G401.6 (cell line): ENCODE results near the gene ELSPBP1.
"Not testable (repeated sequence)": the region's sequence is repeated elsewhere in the genome, so short reads cannot be mapped to it uniquely, and the experiment has no call there.

ENCODE experiments used
- FAIRE-seq: peaks from 2 replicates; lab custom pipeline; 2012; peaks lifted over from hg19 to GRCh38; lab: Jason Lieb, UNC

Gene ELSPBP1

DNA sequence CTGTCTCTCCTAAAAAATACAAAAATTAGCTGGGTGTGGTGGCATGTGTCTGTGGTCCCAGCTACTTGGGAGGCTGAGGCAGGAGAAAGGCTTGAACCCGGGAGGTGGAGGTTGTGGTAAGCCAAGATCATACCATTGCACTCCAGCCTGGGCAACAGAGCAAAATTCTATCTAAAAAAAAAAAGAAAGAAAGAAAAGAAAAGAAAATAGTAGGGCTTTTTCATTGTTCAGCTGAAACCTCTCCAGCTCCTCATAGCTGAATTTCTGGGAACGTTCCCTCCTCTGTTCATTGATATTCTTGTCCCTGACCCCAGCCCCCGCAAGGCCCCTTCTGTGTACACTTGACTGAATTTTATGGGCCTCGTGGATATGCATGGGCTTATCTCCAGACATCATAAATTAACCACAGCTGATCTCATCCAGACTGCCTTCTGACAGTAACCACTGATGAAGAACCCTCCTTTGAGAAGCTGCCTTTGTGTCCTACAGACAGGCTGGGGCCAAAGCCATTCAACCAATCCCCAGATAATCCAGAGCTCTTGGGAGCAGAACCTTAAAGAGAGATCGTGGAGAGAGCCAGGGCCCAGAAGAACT lies at the start of gene ELSPBP1:
Gene ELSPBP1, plus strand, starts transcription at position 424 of the 594 bp plus-strand sequence. CDS start 14,036 bp downstream, outside the sequence.
- FAIRE-seq: no peak

GRCh38 chr19:47949852-47950521 lies 44.4 kb upstream of the ELSPBP1 start:
- FAIRE-seq: not testable (repeated sequence)

DNA sequence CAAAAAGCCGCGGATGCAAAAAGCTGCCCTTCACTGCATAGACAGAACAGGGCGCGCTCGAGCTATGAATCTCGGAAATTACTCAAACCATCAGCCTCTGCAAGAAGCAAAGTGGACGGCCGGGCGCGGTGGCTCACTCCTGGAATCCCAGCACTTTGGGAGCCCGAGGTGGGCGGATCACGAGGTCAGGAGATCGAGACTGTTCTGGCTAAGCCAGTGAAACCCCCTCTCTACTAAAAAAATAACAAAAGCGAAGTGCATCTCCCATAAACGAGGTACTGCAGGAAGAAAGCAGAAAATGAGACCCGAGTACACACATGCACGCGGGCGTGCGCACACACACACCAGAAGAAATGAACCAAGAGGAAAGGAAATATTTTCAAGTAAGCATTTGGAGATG lies 42.3 kb upstream of the ELSPBP1 start:
- FAIRE-seq: not testable (repeated sequence)

DNA sequence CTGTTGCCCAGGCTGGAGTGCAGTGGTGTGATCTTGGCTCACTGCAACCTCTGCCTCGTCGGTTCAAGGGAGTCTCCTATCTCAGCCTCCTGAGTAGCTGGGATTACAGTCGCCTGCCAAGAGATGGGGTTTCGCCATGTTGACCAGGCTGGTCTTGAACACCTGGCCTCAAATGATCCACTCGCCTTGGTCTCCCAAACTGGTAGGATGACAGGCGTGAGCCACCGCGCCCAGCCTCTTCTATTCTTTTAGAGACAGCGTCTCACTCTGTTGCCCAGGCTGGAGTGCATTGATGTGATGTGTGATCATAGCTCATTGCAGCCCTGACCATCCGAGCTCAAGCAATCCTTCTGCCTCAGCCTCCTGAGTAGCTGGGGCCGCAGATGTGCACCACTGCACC lies 38.5 kb upstream of the ELSPBP1 start:
- FAIRE-seq: not testable (repeated sequence)

DNA sequence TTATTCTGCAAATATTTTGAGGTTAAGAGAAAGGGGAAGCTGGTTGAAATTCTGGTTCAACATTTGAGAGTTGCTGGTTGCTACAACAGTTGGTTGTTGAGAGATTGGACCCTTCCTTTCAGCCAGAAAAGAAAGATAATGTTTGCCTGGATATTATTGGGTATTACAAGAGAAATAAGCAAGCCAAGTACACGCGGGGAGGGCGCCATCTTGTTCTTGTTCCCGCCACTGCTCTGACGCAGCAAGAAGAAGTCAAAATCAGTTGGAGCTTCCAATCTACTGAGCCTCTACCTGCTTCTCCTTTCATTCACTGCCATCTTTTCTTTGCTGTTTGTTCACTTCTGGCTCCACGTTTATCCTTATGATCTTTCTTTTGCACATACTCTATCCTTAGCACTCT lies 20.9 kb upstream of the ELSPBP1 start:
- FAIRE-seq: no peak

DNA sequence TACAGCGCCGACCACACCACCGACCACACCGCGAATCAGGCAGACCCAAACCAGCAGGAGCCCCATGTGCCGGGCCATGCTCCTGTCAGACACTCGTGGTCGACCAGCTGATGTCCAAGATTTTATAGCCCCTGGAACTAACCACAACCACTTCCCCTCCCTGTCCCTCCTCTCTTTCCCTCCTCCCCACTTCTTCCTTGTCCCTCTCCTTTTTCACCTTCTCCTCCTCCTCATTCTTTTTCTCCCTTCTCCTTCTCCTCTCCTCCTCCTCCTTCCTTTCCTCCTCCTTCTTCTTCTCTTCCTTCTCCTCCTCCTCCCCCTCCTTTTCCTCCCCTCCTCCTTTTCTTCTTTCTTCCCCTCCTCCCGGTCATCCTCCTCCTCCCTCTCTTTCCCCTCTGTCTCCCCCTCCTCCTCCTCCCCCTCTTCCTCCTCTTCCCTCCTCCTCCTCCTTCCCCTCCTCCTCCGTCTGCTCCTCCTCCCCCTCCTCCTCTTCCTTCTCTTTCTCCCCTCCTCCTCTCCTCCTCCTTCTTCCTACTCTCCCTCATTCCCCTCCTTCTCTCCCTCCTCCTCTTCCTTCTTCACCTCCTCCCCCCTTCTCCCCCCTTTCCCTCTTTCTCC lies 3.1 kb upstream of the ELSPBP1 start:
- FAIRE-seq: no peak

DNA sequence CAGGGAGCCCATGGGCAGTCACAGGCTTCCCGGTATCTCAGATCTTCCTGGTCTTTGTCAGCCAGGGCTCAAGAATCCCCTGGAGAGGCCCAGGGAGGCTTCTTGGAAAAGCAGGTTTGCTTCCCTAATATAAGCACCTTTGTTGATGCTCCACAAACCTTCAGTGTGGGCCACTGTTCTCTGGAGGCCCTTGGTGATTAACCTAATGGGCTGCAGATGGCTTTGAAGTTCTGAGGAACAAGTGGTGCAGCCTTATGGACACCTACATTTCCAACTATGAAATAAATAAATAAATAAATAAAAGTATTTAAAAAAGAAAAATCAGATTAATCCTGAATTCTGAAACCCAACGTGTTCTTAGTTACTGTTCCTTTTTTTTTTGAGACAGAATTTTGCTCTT lies 2.4 kb upstream of the ELSPBP1 start, which contains the start of gene BSPH1:
Gene BSPH1, minus strand, starts transcription at position 101 of the 400 bp plus-strand sequence. Its CDS starts 89 bp downstream, at position 12.
- FAIRE-seq: no peak

DNA sequence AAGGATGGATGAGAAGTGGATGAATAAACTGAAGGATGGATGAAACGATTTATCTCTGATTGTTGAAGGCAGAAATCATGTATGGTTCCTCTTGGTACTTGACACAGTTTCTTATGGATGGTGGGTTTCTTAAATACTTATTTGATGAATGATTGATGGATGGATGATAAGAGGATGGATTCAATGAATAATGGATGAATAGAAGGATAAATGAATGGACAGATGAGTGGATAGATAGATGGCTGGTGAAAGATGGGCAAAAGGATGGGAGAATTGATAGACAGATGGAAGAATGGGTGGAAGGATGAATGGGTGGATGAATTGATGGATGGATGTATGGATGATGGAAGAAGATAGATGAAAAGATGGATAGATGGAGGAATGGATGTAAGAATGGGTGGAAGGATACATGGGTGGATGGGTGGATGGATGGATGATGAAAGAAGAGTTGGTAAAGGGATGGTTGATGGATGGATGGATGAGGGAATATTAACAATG lies 1.8 kb downstream of the ELSPBP1 start:
- FAIRE-seq: no peak

GRCh38 chr19:47998800-47999199 lies 4.4 kb downstream of the ELSPBP1 start:
- FAIRE-seq: no peak

DNA sequence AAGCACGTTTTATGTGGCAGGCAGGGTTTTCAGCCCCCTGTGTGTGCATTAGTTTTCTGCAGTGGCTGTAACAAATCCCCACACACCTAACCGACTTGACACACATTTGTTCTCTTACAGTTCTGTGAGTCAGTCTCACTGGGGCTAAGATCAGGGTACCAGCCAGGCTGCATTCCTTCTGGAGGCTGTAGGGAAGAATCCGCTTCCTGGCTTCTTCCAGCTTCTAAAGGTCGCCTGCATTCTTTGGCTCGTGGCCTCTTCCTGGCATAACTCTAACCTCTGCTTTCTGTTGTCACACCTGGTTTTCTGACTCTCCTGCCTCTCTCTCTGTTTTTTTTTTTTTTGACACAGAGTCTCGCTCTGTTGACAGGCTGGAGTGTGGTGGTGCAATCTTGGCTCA lies 6.4 kb downstream of the ELSPBP1 start:
- no peak for FAIRE-seq

GRCh38 chr19:48004236-48004635 lies 9.8 kb downstream of the ELSPBP1 start:
- FAIRE-seq: no peak

DNA sequence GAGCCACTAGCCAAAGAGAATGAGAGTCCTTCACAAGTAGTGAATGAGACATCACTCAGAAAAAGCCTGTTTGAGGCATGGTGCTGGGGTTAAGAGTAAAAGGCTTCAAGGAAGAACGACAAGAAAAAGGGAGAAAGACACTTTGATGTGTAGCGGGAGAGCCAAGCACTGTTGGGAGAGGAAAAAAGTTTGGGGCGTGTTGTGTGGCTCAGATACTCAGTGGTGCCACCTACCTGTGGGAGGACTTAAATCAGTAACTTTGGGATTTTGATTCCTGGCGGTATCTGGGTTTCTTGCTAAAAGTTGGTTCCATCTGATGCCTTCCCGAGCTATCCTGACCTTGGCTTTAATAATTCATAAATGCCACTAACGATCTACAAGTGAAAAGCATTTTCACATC lies 12.3 kb downstream of the ELSPBP1 start:
- FAIRE-seq: no peak

DNA sequence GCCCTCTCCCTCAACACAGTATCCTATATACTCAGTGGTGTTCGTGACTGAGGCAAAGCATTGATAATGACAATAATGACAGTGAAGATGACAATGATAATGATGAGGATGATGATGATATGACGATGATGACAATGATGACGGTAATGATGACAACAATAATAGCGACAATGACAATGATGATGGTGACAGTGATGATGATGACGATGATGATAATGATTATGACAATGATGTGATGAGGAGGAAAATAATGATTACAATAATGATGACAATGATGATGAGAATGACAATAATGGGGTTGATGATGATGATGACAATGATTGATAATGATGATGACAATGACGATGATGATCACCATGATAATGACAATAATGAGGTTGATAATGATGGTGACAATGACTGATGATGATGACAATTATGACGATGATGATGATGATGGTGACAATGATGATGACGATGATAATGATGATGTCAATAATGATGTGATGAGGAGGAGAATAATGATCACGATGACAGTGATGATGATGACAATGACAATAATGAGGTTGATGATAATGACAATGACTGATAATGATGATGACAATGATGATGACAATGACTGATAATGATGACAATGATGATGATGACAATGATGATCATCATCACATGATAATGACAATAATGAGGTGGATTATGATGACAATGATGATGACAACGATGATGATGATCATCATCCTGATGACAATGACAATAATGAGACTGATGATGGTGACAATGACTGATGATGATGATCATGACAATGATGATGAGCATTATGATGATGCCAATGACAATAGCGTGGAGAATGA lies 16.7 kb downstream of the ELSPBP1 start:
- FAIRE-seq: no peak

GRCh38 chr19:48020686-48021085 lies 26.3 kb downstream of the ELSPBP1 start:
- no peak for FAIRE-seq

GRCh38 chr19:48023011-48023410 lies 28.6 kb downstream of the ELSPBP1 start:
- FAIRE-seq: no peak

GRCh38 chr19:48023518-48023917 lies 29.1 kb downstream of the ELSPBP1 start:
- FAIRE-seq: no peak

DNA sequence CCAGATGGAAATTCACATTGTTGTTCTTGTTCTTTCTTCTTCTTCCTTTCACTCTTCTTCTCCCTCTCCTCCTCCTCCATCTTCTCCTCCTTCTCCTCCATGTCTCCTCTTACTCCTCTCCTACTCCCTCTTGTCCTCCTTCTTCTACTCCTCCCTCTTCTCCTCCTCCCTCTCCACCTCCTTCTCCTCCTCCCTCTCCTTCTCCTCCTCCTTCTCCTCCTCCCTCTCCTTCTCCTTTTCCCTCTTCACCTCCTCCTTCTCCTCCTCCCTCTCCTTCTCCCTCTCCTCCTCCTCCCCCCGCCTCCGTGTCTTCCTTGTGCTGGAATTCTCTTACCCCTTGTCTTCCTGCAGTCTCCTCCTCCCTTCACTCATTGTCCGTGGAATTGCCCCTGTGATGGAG lies 31.0 kb downstream of the ELSPBP1 start:
- no peak for FAIRE-seq

DNA sequence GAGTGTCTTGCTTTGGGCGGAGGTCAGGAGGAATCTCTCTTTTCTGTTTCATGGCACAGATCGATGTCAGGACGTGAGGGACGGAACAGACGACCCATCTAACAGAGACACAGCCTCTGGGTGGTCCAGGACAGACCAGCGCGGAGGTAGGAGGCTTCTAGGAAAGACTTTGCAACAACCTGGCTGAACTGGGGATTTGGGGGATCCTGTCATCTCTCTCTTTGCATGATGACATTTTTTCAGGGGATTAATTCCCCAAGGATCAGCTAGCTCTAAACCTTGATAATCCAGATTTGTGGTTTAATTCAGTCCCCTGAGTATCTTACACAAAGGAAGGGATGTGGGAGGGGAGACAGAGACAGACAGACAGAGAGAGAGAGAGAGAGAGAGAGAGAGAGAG lies 35.0 kb downstream of the ELSPBP1 start:
- FAIRE-seq: no peak

GRCh38 chr19:48030073-48030472 lies 35.6 kb downstream of the ELSPBP1 start:
- FAIRE-seq: no peak

- no peak for FAIRE-seq
Observed at GRCh38 chr19:48033604-48034003, 39.2 kb downstream of the ELSPBP1 start.

- no peak for FAIRE-seq
Observed at GRCh38 chr19:48036765-48037164, 42.3 kb downstream of the ELSPBP1 start.

DNA sequence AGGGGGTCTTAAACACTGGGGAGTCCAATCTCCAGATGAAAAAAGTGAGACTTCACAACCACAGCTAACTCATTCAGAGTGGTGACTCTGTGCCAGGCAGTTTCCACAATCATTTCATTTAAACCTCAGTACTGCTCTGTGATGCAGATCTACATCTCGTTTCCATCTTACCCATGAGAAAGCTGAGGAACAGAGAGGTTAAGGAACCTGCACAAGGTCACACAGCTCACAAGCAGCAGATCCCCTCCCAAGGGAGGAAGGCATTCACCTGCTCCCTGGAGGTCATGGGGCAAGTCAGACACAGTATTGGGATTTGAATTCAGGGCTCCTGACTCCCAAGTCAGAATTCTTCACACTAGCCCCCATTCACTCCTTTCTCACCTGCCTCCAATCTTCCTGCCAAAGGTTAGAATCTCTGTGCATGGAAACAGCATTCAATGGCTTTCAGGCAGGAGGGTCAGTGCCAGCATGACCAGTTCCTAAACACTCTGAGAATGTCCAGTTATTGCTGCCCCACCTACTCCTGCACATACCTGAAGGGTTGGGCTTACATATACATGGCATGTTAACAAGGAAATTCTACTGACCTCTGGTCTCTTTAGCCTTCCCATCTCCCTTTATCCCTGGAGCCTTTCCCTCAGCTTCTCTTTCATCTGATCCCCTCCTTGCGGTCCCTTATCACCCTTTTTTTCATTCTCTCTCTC lies 47.6 kb downstream of the ELSPBP1 start:
- FAIRE-seq: no peak
